NT2/D1 (cell line): ENCODE data around the gene WNT9B.

Experiments used
- DNase-seq: peaks from one replicate; pipeline ENCODE4 v3.0.0-alpha.2; 2011; ENCODE audit warnings: low read depth, low spot score
- H3K27me3 ChIP-seq: 2 replicates; pipeline ENCODE4 v1.6.0; 2011; ENCODE audit warnings: mild to moderate bottlenecking; ENCODE audit not compliant: insufficient read length, insufficient read depth
- H3K36me3 ChIP-seq: 2 replicates; pipeline ENCODE4 v1.6.1; 2011; ENCODE audit warnings: mild to moderate bottlenecking, low read length, mixed read lengths; ENCODE audit not compliant: insufficient read depth, insufficient read length
- H3K4me1 ChIP-seq: 2 replicates; pipeline ENCODE4 v1.5.1; 2011; ENCODE audit not compliant: insufficient read depth, insufficient read length
- H3K4me3 ChIP-seq: 2 replicates; pipeline ENCODE4 v1.5.1; 2011; ENCODE audit warnings: low read depth; ENCODE audit not compliant: insufficient read length
- H3K9ac ChIP-seq: 2 replicates; pipeline ENCODE4 v1.6.0; 2011; ENCODE audit warnings: low read depth; ENCODE audit not compliant: insufficient read length
- H3K9me3 ChIP-seq: 2 replicates; pipeline ENCODE4 v1.5.1; 2011; ENCODE audit warnings: mild to moderate bottlenecking, low read length; ENCODE audit not compliant: insufficient read depth
- SUZ12 ChIP-seq: IDR thresholded peaks from 2 replicates; pipeline ENCODE4 v1.6.1; 2011; ENCODE audit not compliant: insufficient read length, insufficient read depth; ENCODE audit errors: extremely low read depth
- YY1 ChIP-seq: IDR thresholded peaks from 2 replicates; pipeline ENCODE4 v1.6.1; 2011; ENCODE audit not compliant: insufficient read length, insufficient read depth
- ZNF274 ChIP-seq: IDR thresholded peaks from 2 replicates; pipeline ENCODE4 v1.6.1; 2011; ENCODE audit warnings: mild to moderate bottlenecking, low read depth, low read length

The WNT9B gene, protein sequence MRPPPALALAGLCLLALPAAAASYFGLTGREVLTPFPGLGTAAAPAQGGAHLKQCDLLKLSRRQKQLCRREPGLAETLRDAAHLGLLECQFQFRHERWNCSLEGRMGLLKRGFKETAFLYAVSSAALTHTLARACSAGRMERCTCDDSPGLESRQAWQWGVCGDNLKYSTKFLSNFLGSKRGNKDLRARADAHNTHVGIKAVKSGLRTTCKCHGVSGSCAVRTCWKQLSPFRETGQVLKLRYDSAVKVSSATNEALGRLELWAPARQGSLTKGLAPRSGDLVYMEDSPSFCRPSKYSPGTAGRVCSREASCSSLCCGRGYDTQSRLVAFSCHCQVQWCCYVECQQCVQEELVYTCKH

GRCh38 chr17:46851029-46851741, at the start of gene WNT9B:
Gene WNT9B, plus strand, starts transcription at chr17:46851583. Its CDS starts 56 bp downstream, at chr17:46851639.
- Histone ChIP-seq H3K9ac (peak within 1 kb of the TSS; percentile 78), H3K9me3 (no peaks in the 10 kb centered on the region), H3K27me3 (peaks cover 64% of the 10 kb centered on the region), H3K4me3 (peak within 1 kb of the TSS; percentile 58), H3K4me1 (peaks cover 16% of the 10 kb centered on the region), H3K36me3 (no peaks in the 10 kb centered on the region)
- no peak for TF ChIP-seq YY1
- no peak for TF ChIP-seq ZNF274
- no peak for TF ChIP-seq SUZ12
- no peak for DNase-seq

DNA sequence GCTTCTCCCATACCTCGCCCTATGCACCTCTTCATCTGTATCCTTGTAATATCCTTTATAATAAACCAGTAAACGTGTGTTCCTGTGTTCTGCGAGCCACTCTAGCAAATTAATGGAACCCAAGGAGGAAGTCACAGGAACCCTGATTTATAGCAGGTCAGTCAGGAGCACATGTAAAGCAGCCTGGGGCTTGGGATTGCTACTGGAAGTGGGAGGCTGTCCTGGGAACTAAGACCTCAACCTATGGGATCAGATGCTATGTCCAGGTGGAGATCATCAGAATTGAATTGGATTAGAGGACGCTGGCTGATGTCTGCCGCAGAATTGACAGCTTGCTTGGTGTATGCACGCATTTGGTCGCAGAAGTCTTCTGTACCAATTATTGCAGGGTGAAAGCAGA, 48.6 kb upstream of the WNT9B start:
- Histone ChIP-seq H3K9ac (no peak overlapping the region), H3K27me3 (no peaks in the 10 kb centered on the region), H3K36me3 (peaks cover 6% of the 10 kb centered on the region), H3K4me3 (no peak overlapping the region), H3K9me3 (peaks cover 11% of the 10 kb centered on the region; the same call in 1 of the 2 replicates), H3K4me1 (peaks cover 2% of the 10 kb centered on the region)
- DNase-seq, result no peak
- TF ChIP-seq SUZ12, result no peak
- TF ChIP-seq YY1, result no peak
- no peak for TF ChIP-seq ZNF274

GRCh38 chr17:46803544-46803943, 47.8 kb upstream of the WNT9B start:
- peak overlapping the region; percentile 57 for H3K9ac ChIP-seq
- TF ChIP-seq SUZ12 (no peak), YY1 (no peak), ZNF274 (no peak)
- peaks cover 11% of the 10 kb centered on the region; the same call in 1 of the 2 replicates for H3K9me3 ChIP-seq
- H3K4me1 ChIP-seq, result peaks cover 2% of the 10 kb centered on the region
- no peak overlapping the region for H3K4me3 ChIP-seq
- peaks cover 6% of the 10 kb centered on the region for H3K36me3 ChIP-seq
- DNase-seq, result no peak
- H3K27me3 ChIP-seq, result no peaks in the 10 kb centered on the region

GRCh38 chr17:46805771-46806170, 45.6 kb upstream of the WNT9B start:
- no peak overlapping the region for H3K9ac ChIP-seq
- H3K4me3 ChIP-seq, result no peak overlapping the region
- no peaks in the 10 kb centered on the region for H3K27me3 ChIP-seq
- DNase-seq, result no peak
- H3K36me3 ChIP-seq, result peaks cover 6% of the 10 kb centered on the region
- H3K9me3 ChIP-seq, result peaks cover 11% of the 10 kb centered on the region; the same call in 1 of the 2 replicates
- no peak for TF ChIP-seq SUZ12
- TF ChIP-seq YY1, result no peak
- TF ChIP-seq ZNF274, result no peak
- peaks cover 2% of the 10 kb centered on the region for H3K4me1 ChIP-seq

GRCh38 chr17:46809110-46809571, 42.2 kb upstream of the WNT9B start:
- Histone ChIP-seq H3K9ac (no peak overlapping the region), H3K4me3 (no peak overlapping the region), H3K36me3 (peaks cover 6% of the 10 kb centered on the region), H3K4me1 (peaks cover 2% of the 10 kb centered on the region), H3K27me3 (peaks cover 21% of the 10 kb centered on the region), H3K9me3 (peaks cover 11% of the 10 kb centered on the region; the same call in 1 of the 2 replicates)
- TF ChIP-seq ZNF274, result no peak
- no peak for TF ChIP-seq SUZ12
- no peak for TF ChIP-seq YY1
- no peak for DNase-seq

DNA sequence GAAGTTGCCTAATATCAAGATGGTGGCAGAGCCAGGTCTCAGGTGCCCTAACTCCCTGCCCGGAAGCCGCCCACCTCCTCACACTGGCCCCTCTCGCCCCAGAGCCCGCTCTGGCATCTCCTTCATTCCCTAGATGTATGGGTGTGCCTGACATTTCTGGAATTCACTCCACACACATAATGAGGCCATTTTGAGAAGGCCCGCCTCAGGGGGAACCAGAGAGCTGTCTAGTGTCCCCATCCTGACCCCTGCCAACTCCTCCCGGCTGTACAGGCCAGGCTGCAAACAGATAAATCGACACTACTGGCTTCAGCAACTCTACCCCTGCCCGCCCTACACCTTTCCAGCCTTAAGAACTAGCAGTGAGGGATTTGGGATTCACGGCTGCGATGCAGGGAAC, 40.5 kb upstream of the WNT9B start:
- Histone ChIP-seq H3K9ac (no peak overlapping the region), H3K36me3 (peaks cover 2% of the 10 kb centered on the region), H3K4me1 (peaks cover 11% of the 10 kb centered on the region), H3K27me3 (peaks cover 34% of the 10 kb centered on the region), H3K9me3 (peaks cover 1% of the 10 kb centered on the region; the same call in 1 of the 2 replicates), H3K4me3 (no peak overlapping the region)
- TF ChIP-seq ZNF274 (no peak), YY1 (no peak), SUZ12 (no peak)
- no peak for DNase-seq

GRCh38 chr17:46811978-46812583, 39.3 kb upstream of the WNT9B start:
- no peaks in the 10 kb centered on the region for H3K9me3 ChIP-seq
- DNase-seq, result no peak
- H3K27me3 ChIP-seq, result peaks cover 46% of the 10 kb centered on the region
- H3K9ac ChIP-seq, result no peak overlapping the region
- TF ChIP-seq ZNF274 (no peak), YY1 (no peak), SUZ12 (no peak)
- peaks cover 12% of the 10 kb centered on the region for H3K4me1 ChIP-seq
- no peaks in the 10 kb centered on the region for H3K36me3 ChIP-seq
- no peak overlapping the region for H3K4me3 ChIP-seq
